GM10266 (cell line): Measurements from ENCODE around the gene GLB1L.
"Not testable (repeated sequence)": the region's sequence is repeated elsewhere in the genome, so short reads cannot be mapped to it uniquely, and the experiment has no call there.

Source experiments
- DNase-seq: peaks from one replicate; pipeline ENCODE4 v3.0.0; 2012; ENCODE audit errors: extremely low spot score
- TF ChIP-seq, protein P1 (sequence below): IDR thresholded peaks from 2 replicates; pipeline ENCODE4 v1.5.1; 2012; ENCODE audit warnings: mild to moderate bottlenecking, low read depth; ENCODE audit not compliant: control insufficient read depth, insufficient read depth; ENCODE audit errors: missing control alignments

Gene GLB1L

DNA sequence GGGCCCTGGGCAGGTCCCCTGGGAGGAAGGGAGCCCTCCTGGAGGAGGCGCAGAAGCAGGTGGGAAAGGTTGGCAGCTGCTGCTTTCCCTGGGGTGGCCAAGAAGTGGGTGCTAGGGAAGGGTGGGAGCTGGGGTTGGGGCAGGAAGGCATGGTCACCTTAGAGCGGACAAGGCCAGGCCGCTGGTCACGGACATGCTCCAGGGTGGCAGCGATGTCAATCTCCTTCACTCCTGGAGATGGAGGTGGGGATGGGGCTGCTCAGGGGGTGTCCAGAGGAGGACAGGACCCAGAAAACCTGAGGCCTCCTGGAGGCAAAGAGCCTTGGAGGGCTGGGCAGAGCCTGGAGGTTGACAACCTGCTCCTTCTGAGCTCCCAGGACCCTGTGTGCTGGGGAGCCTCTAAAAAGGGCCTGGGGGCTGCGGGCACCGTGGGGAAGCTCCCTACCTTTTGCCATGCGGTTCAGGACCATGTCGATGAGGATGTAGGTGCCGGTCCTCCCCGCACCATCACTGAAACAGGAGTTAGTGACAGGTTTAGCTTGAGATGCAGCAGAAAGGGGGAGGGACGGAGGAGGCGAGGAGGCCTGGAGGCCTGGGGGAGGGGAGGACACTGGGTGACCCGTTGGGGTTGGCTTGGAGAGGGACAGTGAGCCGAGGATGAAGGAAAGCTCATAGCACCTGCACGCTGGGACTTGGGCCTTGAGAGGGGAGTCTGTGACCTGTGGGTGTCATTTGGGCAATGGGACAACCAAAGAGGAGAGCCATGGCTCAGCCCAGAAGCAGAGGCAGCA is 45.3 kb upstream of the GLB1L start:
- TF ChIP-seq, protein P1, sequence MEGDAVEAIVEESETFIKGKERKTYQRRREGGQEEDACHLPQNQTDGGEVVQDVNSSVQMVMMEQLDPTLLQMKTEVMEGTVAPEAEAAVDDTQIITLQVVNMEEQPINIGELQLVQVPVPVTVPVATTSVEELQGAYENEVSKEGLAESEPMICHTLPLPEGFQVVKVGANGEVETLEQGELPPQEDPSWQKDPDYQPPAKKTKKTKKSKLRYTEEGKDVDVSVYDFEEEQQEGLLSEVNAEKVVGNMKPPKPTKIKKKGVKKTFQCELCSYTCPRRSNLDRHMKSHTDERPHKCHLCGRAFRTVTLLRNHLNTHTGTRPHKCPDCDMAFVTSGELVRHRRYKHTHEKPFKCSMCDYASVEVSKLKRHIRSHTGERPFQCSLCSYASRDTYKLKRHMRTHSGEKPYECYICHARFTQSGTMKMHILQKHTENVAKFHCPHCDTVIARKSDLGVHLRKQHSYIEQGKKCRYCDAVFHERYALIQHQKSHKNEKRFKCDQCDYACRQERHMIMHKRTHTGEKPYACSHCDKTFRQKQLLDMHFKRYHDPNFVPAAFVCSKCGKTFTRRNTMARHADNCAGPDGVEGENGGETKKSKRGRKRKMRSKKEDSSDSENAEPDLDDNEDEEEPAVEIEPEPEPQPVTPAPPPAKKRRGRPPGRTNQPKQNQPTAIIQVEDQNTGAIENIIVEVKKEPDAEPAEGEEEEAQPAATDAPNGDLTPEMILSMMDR, result no peak
- DNase-seq, result no peak

GRCh38 chr2:219289537-219290361 is 44.5 kb upstream of the GLB1L start:
- TF ChIP-seq, protein P1, result no peak
- DNase-seq, result no peak

DNA sequence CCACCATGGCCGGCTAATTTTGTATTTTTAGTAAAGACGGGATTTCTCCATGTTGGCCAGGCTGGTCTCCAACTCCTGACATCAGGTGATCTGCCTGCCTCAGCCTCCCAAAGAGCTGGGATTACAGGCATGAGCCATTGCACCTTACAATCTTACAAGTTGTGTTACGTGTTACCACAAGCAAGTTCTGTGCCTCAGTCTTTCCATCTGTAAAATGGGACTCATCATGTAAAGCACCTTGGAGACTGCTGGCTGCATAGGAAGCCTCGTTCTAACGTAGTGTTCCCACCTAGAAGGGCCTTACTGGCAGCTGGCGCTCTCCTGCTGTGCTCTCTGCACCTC is 43.9 kb upstream of the GLB1L start:
- TF ChIP-seq, protein P1, result no peak
- no peak for DNase-seq

- no peak for DNase-seq
- TF ChIP-seq, protein P1, result no peak
Measured at GRCh38 chr2:219287580-219288265, 42.5 kb upstream of the GLB1L start.

DNA sequence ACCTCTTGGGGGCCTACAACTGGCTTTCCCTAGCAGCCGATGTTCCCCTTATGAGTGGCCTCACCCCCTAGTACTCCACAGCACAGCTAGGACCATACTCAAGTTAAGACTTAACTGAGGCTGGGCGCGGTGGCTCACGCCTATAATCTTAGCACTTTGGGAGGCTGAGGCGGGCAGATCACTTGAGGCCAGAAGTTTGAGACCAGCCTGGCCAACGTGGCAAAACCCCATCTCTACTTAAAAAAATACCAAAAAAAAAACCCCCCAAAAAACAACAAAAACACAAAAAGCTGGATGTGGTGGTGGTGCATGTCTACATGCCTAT is 41.8 kb upstream of the GLB1L start:
- DNase-seq, result not testable (repeated sequence)

GRCh38 chr2:219286436-219287115 is 41.3 kb upstream of the GLB1L start:
- TF ChIP-seq, protein P1, result no peak
- no peak for DNase-seq

DNA sequence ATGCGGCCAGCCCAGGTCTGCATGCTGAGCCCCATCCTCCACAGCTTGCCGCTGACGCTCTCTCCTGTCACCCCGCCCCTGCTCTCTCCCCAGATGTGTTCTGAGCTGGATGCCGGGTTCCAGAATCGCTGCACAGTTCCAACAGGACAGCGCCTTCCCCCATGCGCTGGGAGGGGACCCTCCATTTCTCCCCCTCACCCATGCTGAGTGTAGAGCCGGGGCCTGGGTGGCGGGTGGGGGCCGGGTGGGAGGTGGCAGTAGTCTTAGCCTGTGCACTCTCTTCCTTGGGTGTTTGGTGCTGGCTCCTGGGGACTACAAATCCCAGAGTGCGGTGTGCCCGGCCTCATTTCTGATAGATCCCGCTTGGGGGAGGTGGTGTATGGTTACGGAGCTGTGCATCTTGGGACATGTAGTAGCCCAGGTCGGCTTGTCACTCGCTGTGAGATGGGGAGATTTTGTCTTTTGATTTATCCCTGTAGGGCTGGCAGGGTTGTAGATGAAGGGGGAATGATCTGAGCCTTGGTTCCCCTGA is 40.7 kb upstream of the GLB1L start:
- no peak for DNase-seq
- TF ChIP-seq, protein P1, result no peak
